Testis (tissue), 3 donors: ENCODE measurements around the gene MACROD2. TPM values are rescaled to one million over a fixed set of nuclear protein-coding genes. Genes with fewer than 3 reads are reported as not detected.

Source experiments
- DNase-seq: peaks from one replicate; pipeline ENCODE4 v3.0.0-alpha.2; 2019
- H3K27ac ChIP-seq, 2 donors: fragments of 200-600 bp; sonication (generic); one replicate each; pipeline ENCODE4 v1.5.1; 2019
- H3K27me3 ChIP-seq: fragments of 200-600 bp; sonication (generic); one replicate; pipeline ENCODE4 v1.5.1; 2019
- H3K36me3 ChIP-seq: fragments of 200-600 bp; sonication (generic); one replicate; pipeline ENCODE4 v1.5.1; 2017; ENCODE audit warnings: low read depth; ENCODE audit errors: missing control alignments
- H3K4me1 ChIP-seq: fragments of 200-600 bp; sonication (generic); one replicate; pipeline ENCODE4 v1.5.1; 2019
- H3K4me3 ChIP-seq, 2 donors: fragments of 200-600 bp; sonication (generic); one replicate each; pipeline ENCODE4 v1.5.1; 2017 to 2019
- H3K9me3 ChIP-seq: fragments of 200-600 bp; sonication (generic); one replicate; pipeline ENCODE4 v1.5.1; 2017
- POLR2A ChIP-seq: fragments of 450-650 bp; IDR thresholded peaks from one replicate; pipeline ENCODE4 v1.6.1; 2017; ENCODE audit warnings: antibody characterized with exemption, mild to moderate bottlenecking, moderate library complexity
- WGBS, 2 donors: methylation state at CpG; one replicate each; pipeline ENCODE4 v1.1.5; 2018; 5-methylcytosine and 5-hydroxymethylcytosine counted together
- intact Hi-C: fragments of 100-400 bp; cut with DNase I; formaldehyde crosslinking; loops from one replicate; pipeline ENCODE4 v1.15.1; 2023; ENCODE audit warnings: low total_unique reads
- polyA plus RNA-seq: library from polyadenylated mRNA; stranded (reverse); fragments of 350-450 nt; fragmentation: Illumina TruSeq; extraction: RNeasy Lipid Tissue Mini Kit (QIAGEN cat#74804); gene quantifications from one replicate; pipeline ENCODE4 v1.2.3, GENCODE V29; 2014; ENCODE audit warnings: low read depth, low replicate concordance; ENCODE audit not compliant: insufficient read depth
- total RNA-seq, 2 donors: library from RNA; depleted of rRNA; stranded (reverse); fragments of >200 nt; gene quantifications; one replicate each; pipeline ENCODE4 v1.2.3, GENCODE V29; 2016
- TF ChIP-seq, protein P1 (sequence below), 3 experiments: fragments of 450-650 bp in 2 of 3; fragments of 200-600 bp in 1 of 3; sonication (generic) in 1 of 3; IDR thresholded peaks; one replicate each; pipeline ENCODE4 v1.5.1; 2016 to 2019; ENCODE audit warnings: antibody characterized with exemption in 3 of 3, mild to moderate bottlenecking in 2 of 3, moderate library complexity in 1 of 3

The MACROD2 gene
- total and polyA plus RNA-seq, 3 donors from 2014 or later, result 12.6 to 20.6 (median 16.8) TPM

DNA sequence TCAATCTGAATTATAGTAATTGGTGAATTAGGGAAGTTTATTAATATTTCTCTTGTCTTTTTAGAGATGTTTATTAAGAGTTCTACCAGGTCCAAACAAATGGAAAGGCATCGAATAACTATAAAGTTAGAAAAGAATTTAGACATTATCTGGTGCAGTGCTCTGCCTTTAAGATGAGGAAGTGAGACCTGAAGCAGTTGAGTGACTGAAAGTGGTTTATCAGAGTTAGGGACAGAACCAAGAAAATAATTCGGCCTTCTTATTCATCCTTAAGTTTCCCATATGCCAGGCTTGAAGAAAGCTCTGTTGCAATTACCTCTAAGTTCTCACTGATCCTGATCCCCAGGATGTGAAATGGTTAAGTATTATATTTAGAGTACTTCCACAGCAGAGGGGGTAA is 436.3 kb downstream of the MACROD2 start:
- no peaks in the 10 kb centered on the region for H3K4me1 ChIP-seq
- H3K36me3 ChIP-seq, result no peaks in the 10 kb centered on the region
- WGBS, 2 donors, result 60 to 73% methylated on average over 2 of the region's 2 CpGs
- H3K27me3 ChIP-seq, result no peaks in the 10 kb centered on the region
- DNase-seq, result no peak
- intact Hi-C loops, result no loop called here
- H3K9me3 ChIP-seq, result no peaks in the 10 kb centered on the region
- TF ChIP-seq POLR2A, result no peak
- TF ChIP-seq, protein P1, sequence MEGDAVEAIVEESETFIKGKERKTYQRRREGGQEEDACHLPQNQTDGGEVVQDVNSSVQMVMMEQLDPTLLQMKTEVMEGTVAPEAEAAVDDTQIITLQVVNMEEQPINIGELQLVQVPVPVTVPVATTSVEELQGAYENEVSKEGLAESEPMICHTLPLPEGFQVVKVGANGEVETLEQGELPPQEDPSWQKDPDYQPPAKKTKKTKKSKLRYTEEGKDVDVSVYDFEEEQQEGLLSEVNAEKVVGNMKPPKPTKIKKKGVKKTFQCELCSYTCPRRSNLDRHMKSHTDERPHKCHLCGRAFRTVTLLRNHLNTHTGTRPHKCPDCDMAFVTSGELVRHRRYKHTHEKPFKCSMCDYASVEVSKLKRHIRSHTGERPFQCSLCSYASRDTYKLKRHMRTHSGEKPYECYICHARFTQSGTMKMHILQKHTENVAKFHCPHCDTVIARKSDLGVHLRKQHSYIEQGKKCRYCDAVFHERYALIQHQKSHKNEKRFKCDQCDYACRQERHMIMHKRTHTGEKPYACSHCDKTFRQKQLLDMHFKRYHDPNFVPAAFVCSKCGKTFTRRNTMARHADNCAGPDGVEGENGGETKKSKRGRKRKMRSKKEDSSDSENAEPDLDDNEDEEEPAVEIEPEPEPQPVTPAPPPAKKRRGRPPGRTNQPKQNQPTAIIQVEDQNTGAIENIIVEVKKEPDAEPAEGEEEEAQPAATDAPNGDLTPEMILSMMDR (IDR thresholded peaks at IDR 0.05), result no peak
- H3K27ac ChIP-seq, result no peak overlapping the region
- no peak overlapping the region for H3K4me3 ChIP-seq

- TF ChIP-seq POLR2A, result no peak
- TF ChIP-seq, protein P1 (IDR thresholded peaks at IDR 0.05), result no peak
- no peak overlapping the region for H3K4me3 ChIP-seq
- no peaks in the 10 kb centered on the region for H3K36me3 ChIP-seq
- WGBS, 2 donors, result 75% methylated on average over 4 of the region's 4 CpGs
- DNase-seq, result no peak
- no peaks in the 10 kb centered on the region for H3K4me1 ChIP-seq
- no peaks in the 10 kb centered on the region for H3K9me3 ChIP-seq
- no peak overlapping the region for H3K27ac ChIP-seq
- H3K27me3 ChIP-seq, result no peaks in the 10 kb centered on the region
- intact Hi-C loops, result no loop called here
These were observed 436.8 kb downstream of the MACROD2 start for GRCh38 chr20:14432085-14432484.

DNA sequence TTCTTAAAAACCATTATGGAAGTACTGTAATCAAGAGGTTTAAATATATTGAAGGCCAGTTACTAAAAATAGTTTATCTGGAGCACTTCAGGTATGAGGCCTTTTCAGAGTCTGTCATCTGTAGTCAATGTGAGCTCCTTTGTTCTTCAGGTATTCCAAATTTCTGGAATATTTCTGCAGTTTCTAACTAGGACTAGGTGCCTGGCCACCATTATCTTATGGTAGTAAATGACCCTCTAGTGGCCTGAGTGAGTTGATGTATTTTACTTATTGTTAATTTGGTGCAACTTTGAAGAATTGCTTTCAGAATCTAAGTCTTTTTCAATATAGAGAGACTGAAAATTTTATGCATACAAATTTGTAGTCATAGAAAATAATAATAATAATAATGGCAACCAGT is 437.3 kb downstream of the MACROD2 start:
- H3K36me3 ChIP-seq, result no peaks in the 10 kb centered on the region
- H3K27ac ChIP-seq, result no peak overlapping the region
- intact Hi-C loops, result no loop called here
- DNase-seq, result no peak
- H3K27me3 ChIP-seq, result no peaks in the 10 kb centered on the region
- H3K4me3 ChIP-seq, result no peak overlapping the region
- no peaks in the 10 kb centered on the region for H3K9me3 ChIP-seq
- no peak for TF ChIP-seq POLR2A
- TF ChIP-seq, protein P1 (IDR thresholded peaks at IDR 0.05), result no peak
- H3K4me1 ChIP-seq, result no peaks in the 10 kb centered on the region

DNA sequence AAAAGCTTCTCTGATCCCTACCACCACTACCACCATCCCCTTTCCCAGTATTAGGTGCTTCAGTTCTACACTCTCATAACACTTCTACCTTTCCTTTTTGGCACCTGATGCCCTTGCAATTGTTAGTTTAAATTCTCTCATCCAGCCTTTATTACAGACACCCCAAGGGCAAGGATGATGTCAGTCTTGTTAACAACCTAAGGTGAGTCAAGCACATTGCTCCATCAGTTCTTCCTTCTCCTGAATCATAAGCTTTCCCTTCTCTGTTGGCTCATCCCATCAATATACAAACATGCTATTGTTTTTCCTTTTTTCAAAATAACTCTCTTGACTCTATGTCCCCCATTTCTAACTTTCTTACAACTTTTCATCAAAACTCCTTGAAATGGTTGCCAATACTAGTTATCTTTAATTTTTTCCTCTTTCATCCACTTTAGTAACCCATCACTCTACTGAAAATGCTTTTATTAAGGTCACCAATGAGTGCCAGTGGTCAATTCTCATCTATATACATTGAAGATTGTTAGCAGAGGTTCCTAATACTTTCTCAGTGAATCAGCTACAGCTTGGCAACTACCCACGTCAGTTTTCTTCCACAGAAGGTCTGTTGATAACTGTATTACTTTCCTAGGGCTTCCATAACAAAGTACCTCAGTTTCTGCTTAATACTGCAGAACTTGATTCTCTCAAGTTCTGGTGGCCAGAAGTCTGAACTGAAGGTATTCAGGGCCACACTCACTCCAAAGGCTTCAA is 439.2 kb downstream of the MACROD2 start:
- Histone ChIP-seq H3K36me3 (no peaks in the 10 kb centered on the region), H3K4me3 (no peak overlapping the region), H3K4me1 (no peaks in the 10 kb centered on the region), H3K9me3 (no peaks in the 10 kb centered on the region), H3K27me3 (no peaks in the 10 kb centered on the region), H3K27ac (no peak overlapping the region)
- no peak for DNase-seq
- TF ChIP-seq, protein P1 (IDR thresholded peaks at IDR 0.05), result no peak
- no peak for TF ChIP-seq POLR2A
- intact Hi-C loops, result no loop called here
- 52 to 54% methylated on average over 1 of the region's 1 CpG for WGBS, 2 donors

DNA sequence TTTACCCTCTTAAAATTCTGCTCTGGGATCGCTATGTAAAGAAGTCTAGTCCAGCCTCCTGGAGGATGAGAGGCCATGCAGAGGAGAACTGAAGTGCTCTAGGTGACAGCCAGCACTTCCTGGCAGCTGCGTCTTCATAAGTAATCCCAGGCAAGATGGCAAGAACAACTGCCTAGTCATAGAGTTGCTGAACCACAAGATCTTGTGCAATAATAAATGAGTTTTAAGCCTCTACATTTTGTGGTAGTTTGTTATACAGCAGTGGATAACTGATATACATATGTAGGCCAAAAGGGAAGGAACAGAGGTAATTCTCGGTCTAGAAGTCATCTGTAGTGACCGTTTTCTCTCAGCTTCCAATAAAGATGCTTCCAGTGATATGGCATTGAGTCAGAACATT is 445.9 kb downstream of the MACROD2 start:
- Histone ChIP-seq H3K36me3 (no peaks in the 10 kb centered on the region), H3K4me3 (no peak overlapping the region), H3K27me3 (no peaks in the 10 kb centered on the region), H3K9me3 (no peaks in the 10 kb centered on the region), H3K4me1 (no peaks in the 10 kb centered on the region), H3K27ac (no peak overlapping the region)
- TF ChIP-seq, protein P1 (IDR thresholded peaks at IDR 0.05), result no peak
- TF ChIP-seq POLR2A, result no peak
- DNase-seq, result no peak
- WGBS, 2 donors, result 87 to 91% methylated on average over 4 of the region's 4 CpGs
- intact Hi-C loops, result no loop called here
